HG03280 (cell line): ENCODE measurements around the gene TMEM138.

Experiments used
- ATAC-seq: cut with Tn5 transposase; IDR thresholded peaks from one replicate; pipeline ENCODE4 v1.9.1; 2021; ENCODE audit warnings: mild to moderate bottlenecking, moderate library complexity; ENCODE audit not compliant: unreplicated experiment

TMEM138 gene

GRCh38 chr11:61341706-61342105, 20.5 kb upstream of the TMEM138 start:
- no peak for ATAC-seq

GRCh38 chr11:61342207-61342803, 19.9 kb upstream of the TMEM138 start:
- no peak for ATAC-seq

DNA sequence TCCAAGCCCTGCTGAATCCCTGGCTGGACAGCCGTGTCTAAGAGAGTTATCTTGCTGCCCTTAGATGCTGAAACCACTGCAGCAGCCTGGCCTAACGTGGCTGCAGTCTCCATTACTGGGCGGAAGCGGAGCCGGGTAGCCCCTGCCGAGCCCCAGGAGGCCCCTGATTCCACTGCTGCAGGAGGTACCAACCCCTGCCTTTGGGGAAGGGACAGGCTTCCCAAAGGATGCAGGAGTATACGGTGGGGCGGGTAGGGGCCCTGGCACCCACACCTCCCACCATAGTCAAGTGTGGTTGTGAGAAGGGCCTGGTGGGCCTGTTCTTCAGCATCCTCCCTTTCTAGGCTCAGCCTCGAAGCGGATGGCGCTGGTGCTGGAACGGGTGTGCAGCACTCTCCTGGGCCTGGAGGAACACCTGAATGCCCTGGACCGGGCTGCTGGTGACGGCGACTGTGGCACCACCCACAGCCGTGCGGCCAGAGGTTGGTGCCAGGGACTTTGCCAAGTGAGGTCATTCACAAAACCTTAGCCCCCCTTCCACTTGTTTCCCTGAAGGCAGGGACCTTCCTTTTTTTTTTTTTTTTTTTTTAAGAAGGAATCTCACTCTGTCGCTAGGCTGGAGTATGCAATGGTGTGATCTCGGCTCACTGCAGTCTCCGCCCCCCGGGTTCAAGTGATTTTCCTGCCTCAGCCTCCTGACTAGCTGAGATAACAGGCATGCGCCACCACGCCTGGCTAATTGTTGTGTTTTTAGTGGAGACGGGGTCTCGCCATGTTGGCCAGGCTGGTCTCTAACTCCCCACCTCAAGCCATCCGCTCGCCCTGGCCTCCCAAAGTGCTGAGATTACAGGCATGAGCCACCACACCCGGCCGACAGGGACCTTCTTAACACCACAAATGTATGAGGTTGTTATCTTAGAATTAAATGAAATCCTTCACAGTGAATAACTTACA, 18.1 kb upstream of the TMEM138 start:
- ATAC-seq = no peak

- ATAC-seq = no peak
These were observed 17.0 kb upstream of the TMEM138 start for GRCh38 chr11:61345170-61345610.

- no peak for ATAC-seq
These were observed 16.0 kb upstream of the TMEM138 start for GRCh38 chr11:61345954-61346843.

GRCh38 chr11:61347916-61348461, 14.2 kb upstream of the TMEM138 start:
- no peak for ATAC-seq

DNA sequence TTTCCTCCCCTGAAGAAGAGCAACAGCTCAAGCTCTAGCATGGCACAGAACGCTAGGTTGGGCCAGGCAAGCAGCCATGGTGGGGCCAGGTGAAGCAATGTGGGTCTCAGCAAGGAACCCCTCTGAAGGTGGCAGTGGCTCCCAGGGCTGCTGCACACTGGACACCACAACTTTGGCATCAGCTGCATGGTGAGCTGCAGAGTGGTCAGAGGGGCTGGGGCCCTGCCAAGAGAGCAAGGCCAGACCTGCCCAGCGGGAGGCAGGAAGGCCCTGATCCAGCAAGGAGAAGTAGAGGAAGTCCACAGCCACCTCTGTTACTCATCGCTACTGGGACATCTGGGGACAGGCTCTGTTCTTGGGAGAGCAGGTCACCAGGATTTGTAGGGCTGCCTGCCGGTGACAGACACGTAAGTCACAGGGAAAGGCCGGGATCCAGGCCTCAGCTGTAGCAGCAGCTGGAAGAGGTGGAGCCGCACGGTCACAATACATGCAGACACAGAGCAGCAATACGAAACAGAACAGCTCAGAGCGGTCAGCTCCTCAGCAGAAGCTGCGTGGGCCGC, 12.9 kb upstream of the TMEM138 start:
- ATAC-seq = no peak

- no peak for ATAC-seq
These were observed 12.3 kb upstream of the TMEM138 start for GRCh38 chr11:61349916-61350315.

DNA sequence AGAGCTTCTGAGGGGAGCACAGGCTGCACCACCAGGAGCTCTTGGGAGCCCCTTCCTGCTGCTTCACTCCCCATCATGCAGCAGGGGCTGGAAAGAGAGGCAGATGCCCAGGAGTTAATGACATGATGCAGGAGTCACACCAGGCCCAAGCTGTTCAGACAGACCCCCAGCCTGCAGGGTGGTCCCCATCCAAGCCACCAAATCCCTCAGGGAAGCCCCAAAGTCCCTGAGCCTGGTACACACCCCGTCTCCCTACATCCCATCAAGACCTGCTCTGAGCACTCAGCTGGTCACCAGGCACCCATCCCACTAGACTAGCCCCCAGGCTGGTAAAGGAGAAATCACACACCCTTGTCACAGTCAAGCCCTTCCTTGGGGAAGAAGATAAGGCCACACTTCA, 11.8 kb upstream of the TMEM138 start:
- ATAC-seq = no peak

- ATAC-seq = no peak
These were observed 11.4 kb upstream of the TMEM138 start for GRCh38 chr11:61350803-61351202.

DNA sequence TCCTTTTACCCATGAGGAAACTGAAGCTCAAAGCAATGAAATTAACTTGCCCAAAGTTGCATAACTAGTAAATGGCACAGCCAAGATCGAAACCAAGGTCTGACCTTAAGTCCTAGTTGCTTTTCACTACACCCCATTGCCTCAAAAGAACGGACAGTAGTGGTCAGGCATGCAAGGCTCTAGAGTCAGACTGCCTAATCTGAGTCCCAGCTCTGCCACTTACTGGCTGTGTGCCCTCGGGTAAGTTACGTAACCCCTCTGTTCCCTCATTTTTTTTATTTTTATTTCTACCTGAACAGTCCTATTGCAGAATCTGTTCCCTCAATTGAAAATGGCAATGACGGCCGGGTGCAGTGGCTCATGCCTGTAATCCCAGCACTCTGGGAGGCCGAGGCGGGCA, 10.1 kb upstream of the TMEM138 start:
- no peak for ATAC-seq

- no peak for ATAC-seq
These were observed 8.8 kb upstream of the TMEM138 start for GRCh38 chr11:61353131-61354067.

DNA sequence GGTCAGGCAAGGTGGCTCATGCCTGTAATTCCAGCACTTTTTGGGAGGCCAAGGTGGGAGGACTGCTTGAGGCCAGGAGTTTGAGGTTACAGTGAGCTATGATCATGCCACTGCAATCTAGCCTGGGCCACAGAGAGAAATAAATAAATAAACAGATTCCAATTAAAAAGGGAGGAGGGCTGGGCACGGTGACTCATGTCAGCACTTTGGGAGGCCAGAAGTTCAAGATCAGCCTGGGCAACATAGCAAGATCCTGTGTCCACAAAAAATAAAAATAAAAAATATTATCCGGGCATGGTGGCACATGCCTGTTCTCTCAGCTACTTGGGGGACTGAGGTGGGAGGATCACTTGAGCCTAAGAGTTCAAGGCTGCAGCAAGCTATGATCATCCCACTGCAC, 8.0 kb upstream of the TMEM138 start:
- ATAC-seq = no peak

GRCh38 chr11:61356706-61357105, 5.5 kb upstream of the TMEM138 start:
- ATAC-seq = no peak

DNA sequence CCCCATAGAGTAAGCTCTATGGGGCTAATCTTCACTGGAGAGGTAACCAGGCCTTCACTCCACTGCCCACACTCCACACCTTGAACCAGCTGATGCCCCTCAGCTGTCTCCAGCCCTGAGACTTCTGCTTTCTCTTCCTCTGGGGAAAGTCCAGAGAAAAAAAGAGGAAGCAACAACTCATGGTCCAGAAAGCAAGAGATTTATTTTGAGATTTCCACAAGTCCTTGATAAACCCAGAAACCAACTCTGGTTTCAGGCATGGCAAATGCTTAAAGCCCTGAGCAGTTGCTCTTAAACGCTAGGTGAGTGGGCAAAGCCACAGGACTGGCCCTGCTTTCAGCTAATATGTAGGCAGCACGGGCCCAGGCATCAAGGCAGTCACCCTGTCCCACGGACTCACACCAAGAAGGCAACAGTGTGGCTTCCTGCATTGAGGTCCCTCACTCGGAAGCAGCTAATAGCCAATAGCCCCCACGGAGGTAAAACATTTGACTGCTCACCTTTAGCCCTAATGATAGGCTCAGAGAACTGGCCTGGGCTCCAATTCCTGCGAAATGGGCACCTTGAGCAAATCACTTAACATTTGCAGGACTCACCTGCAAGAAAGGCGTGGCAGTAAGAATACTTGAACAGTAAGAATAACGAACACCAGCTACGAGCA, 4.8 kb upstream of the TMEM138 start:
- ATAC-seq = no peak

- no peak for ATAC-seq
These were observed 4.3 kb upstream of the TMEM138 start for GRCh38 chr11:61357894-61358239.

- no peak for ATAC-seq
These were observed 3.6 kb upstream of the TMEM138 start for GRCh38 chr11:61358566-61358965.

- ATAC-seq = no peak
These were observed 2.7 kb upstream of the TMEM138 start for GRCh38 chr11:61359516-61359915.

GRCh38 chr11:61361237-61361740, 885 bp upstream of the TMEM138 start:
- ATAC-seq = no peak
